GM19468 (cell line): ENCODE data around the gene PLA2G2E.
"Not testable (repeated sequence)": the region's sequence is repeated elsewhere in the genome, so short reads cannot be mapped to it uniquely, and the experiment has no call there.

ENCODE experiments used
- ATAC-seq: cut with Tn5 transposase; IDR thresholded peaks from one replicate; pipeline ENCODE4 v1.9.1; 2021; ENCODE audit warnings: mild to moderate bottlenecking, moderate library complexity, moderate number of reproducible peaks; ENCODE audit not compliant: unreplicated experiment; ENCODE audit errors: extremely low read depth

The PLA2G2E gene

DNA sequence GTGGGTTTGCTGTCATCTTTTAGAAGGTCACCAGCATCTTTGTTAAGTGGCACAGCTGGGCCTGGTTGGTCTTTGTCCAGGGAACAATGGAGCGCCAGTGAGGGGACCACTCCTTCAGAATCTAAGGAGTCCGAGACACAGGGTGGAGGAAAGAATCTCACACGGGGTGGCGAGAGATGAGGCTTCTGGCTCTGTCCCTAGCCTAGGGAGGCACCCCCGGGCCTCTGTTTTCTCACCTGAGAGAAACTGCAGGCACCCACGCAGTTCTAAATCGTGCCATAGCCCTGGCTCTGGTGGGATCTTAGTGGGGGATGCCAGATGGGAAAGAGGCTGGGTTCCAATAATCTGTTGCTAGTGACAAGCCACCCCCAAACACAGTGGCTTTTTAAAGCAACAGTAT is 10.9 kb upstream of the PLA2G2E start:
- no peak for ATAC-seq

DNA sequence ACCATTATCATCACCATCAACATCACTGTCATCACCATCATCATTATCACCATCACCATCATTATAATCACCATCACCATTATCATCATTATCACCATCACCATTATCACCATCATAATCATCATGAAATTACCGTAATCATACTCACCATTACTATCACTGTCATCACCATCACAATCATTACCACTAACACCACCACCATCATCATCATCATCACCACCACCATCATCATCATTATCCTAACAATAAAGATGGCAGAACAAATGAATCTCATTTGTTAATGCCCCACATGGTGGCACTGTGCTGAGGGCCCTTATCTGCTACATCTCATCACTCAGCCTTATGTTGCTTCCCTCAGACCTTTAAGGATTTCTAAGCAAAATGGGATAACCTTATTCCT is 9.4 kb upstream of the PLA2G2E start:
- ATAC-seq: no peak

- not testable (repeated sequence) for ATAC-seq
These were observed 3.7 kb upstream of the PLA2G2E start for GRCh38 chr1:19927130-19927421.

- no peak for ATAC-seq
These were observed 3.1 kb upstream of the PLA2G2E start for GRCh38 chr1:19926296-19927129.

DNA sequence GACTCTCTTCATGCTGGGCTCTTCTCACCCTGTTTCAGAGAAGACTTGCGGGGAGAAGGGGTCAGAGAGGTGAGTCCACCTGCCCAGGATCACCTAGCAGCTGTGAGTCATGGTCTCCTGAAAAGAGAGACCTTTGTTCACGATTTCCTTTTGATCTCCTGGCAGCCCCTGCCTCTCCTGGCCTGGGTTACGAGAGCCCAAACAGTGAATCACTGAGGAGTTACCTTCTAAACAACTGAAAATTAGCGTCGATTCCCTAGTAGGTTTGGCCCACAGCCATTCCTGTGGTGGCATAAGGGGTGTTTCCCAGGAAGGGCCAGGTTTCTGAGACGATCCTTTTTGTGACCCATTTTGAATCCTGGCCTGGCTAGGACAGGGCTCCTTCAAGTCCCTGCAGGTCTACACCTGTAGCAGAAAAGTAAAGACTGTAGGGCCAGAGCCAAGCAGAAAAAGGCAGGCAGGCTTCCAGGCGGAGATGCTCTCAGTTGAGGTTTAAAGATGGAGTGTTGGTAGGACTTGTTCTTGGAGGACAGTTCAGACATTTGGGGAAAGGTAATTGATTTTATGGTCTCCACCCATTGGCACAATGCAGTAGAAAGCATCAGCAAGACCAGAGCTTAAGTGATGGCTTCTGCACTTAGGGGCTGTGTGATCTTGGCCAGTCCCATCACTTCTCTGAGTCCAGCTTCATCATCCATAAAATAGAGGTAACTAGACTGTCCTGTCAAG is 2.1 kb upstream of the PLA2G2E start:
- no peak for ATAC-seq

DNA sequence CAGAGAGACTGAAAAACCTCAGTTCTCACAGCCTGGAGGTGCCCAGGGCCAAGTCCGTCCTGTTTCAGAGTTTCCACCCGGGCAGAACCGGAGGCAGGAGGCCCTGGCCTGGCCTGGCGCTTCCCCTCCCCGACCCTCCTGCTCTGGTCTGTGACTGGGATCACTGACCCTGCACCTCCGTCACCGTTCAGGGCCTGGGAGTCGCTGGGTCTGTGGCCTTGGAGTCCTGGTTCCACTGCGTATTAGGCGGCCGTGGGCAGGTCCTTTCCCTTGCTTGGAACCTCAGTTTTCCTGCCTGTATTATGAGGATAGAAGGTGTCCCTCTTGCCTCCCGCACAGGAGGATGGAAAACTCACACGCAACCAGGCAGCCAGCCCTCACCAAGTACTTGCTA is 533 bp upstream of the PLA2G2E start:
- ATAC-seq: no peak

DNA sequence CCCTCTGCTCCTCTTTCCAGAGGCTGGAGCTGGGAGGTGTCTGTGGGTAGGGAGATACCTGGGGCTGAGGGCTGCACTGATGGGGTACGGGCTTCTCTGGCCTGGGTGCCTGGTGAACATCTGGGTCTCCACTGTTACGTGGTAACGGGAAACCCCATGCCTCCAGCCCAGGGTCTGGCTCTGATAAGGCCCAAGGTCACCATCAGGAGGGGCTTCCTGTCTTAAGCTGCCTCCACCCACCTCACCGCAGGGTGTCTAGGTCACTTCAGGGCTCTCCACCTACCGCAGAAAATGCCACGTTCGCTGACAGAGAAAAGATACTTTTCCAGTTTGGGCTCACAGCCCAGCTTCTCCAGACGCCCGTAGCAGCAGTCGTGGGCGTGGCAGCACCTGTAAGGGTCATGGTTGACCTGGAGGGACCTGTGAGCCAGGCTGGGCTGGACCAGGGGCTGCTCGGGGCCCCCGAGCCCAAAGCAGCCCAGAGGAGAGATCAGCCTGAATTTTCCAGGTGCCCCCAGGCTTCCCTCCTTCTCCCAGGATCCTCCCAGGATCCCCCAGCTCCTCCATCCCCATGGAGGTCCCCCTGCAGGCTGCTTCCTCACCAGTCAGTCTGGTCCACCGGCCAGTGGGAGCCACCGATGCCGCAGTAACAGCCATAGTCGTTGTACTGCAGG is 1.3 kb downstream of the PLA2G2E start:
- ATAC-seq: no peak

DNA sequence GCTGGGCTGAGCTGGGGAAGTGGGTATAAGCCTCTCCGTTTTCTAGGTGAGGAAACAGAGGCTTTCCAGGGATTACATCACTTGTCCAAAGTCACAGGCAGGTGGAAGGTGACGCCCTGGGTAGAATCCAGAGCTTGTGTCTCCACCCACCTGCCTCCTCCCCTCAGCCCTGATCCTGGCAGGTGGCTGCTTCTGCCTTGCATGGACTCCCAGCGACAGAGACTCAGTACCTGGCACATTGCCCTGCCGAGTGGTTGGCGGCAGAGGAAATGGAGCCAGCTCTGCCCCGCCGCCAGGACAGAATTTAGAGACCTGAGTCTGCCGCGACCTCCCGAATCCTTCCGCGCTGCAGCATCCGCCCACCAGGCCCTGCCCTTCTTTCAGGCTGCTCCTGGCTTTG is 2.1 kb downstream of the PLA2G2E start:
- ATAC-seq: no peak

DNA sequence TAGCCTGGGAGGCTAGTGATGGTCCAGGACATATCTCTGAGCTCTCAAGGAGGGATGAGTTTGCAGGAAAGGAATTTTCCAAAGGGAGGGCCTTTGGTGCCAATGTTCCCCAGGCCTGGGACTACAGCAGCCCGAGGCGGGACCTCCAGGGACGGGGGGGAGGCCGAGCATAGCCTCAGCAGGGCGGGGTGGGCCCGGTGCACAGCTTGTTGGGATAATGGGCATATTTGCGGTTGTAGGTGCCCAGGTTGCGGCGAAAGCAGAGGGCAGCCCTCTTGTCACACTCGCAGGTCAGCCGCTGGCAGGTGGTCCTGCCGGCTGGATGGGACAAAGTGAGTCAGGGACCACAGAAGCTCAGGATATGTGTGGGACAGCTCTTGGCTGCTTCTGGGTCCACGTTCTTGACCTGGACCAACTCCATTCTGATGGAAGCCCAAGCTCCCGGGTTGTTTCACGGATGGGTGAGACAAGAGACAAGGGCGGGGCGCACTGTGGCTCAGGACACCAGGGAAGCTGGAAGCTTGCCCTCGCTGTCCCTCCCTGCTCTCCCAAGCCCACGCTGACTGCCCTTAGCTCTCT is 3.2 kb downstream of the PLA2G2E start:
- no peak for ATAC-seq

- ATAC-seq: no peak
These were observed 5.4 kb downstream of the PLA2G2E start for GRCh38 chr1:19918057-19918456.

GRCh38 chr1:19910650-19911049 is 12.8 kb downstream of the PLA2G2E start:
- ATAC-seq: no peak

- ATAC-seq: no peak
These were observed 13.4 kb downstream of the PLA2G2E start for GRCh38 chr1:19909971-19910370.

DNA sequence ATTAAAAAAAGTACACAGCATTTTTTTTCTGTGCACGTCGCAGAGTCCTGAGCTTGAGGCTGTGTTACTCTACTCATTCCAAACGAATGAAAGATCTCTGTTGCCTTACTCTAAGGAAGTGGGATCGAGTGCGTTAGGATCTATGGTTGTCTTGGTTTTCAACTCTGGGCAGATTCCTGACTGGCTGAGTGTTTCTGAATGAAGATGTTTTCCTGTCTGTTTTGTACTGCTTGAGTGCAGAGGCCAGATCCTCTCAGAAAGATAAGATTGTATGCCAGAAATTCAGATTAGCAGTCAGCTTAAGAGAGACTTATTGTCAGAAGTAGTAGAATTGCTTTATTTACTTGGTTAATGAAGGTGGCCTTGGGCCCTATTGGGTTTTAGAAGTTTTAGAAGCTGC is 14.0 kb downstream of the PLA2G2E start:
- no peak for ATAC-seq

- ATAC-seq: no peak
These were observed 16.0 kb downstream of the PLA2G2E start for GRCh38 chr1:19907456-19907855.

DNA sequence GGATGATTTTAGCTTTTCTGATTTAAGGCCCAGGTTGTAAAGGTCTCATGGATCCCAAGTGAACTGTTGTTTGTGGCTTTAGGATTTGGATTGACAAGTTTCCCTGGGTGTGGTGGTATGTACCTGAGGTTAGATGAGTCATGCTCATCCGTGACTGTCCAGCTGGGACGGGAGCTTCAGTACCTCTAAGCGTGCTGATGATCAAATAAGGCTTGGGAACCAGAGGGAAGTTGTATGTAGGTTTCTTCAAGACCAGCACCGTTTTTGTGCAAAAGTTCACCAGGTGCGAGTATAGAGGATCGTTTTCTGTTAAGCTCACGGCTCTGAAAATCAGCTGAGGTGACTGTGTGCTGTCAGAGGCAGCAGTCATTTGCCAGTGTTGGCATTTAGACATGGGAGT is 19.8 kb downstream of the PLA2G2E start:
- ATAC-seq: no peak

DNA sequence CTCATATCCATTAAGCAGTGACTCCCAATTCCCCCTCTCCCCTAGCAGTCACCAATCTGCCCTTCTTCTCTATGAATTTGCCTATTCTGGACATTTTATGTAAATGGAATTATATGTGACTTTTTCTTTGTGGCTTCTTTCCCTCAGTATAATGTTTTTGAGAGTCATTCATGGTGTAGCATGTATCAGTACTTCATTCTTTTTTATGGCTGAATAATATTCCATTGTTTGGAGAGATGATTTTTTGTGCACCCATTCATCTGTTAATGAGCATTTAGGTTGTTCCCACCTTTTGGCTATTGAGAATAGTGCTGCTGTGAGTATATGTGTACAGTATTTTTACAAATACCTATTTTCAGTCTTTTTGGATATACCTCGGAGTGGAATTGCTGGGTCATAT is 21.8 kb downstream of the PLA2G2E start:
- no peak for ATAC-seq

- no peak for ATAC-seq
These were observed 29.2 kb downstream of the PLA2G2E start for GRCh38 chr1:19894218-19894617.

- ATAC-seq: no peak
These were observed 29.7 kb downstream of the PLA2G2E start for GRCh38 chr1:19893687-19894086.

- no peak for ATAC-seq
These were observed 30.7 kb downstream of the PLA2G2E start for GRCh38 chr1:19892628-19893168.

DNA sequence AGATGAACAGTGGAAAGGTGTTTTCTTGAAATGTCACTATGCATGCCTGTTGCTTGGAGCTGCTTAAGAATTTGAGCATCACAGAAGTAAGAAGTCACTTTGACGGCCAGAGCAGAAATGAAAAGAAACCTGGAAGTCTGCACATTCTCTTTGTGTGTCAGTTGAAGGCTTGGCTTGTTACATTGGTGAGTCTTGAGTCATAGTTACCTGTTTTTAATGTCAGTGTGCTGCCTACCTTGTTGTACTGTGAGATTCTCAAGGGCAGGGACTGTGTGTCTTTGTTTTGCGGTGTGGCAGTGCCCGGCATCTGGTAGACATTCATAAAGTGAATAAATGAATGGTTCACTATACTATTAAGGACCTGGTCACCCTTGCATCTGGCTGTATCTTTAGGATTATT is 31.3 kb downstream of the PLA2G2E start:
- no peak for ATAC-seq

GRCh38 chr1:19889656-19890055 is 33.8 kb downstream of the PLA2G2E start:
- ATAC-seq: no peak
